ENCODE data around the gene FXYD5. TPM values are rescaled to one million over a fixed set of nuclear protein-coding genes. Genes with fewer than 3 reads are reported as not detected.

The FXYD5 gene
- total RNA-seq, 1 donor from 2014 or later = 88.4 TPM

DNA sequence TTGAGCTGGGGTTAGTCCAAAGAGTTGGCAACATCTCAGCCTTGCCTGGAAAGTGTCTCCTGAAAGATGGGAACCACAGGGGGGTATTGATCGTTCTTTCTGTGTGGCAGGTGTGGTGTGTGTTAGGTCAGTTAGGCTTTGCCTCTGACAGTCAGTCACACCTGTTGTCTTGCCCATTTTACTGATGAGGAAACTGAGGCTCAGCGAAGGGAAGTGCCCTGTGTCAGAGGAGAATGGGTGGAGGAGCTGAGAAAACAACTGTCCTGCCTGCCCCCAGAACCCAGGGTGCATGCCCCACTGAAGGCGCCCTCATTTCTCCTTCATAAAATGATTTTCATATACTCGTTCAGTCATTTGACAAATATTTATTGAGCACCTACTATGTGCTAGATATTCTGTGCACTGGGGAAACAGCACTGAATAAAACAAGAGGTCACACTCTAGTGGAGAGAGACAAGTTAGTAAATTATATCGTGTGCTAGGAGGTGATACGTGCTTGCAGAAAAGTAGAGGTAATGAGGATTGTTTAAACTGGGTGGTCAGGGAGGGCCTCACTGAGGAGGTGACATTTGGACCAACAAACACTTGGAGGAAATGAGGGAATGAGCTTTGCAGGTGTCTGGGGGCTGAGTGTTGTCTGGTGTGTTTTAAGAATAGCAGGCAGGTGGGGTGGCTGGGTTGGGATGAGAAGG lies 1.6 kb downstream of the FXYD5 start:
- DNase-seq (ENCODE audit: low spot score) = no peak

DNA sequence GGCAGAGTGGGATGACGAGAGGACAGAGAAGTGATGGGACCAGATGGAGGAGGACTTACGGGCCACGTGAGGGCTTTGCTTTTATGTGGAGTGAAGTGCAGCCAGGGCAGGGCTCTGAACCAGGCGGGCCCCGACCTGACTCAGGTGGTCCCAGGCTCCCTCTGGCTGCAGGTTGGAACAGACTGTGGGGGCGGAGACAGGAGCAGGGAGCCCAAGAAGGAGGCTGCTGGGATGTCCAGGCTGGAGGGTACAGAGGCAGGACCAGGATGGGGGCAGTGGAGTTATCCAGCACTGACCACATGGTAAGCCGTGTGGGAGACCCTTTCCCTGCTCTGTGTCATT lies 2.1 kb downstream of the FXYD5 start:
- DNase-seq (ENCODE audit: low spot score) = no peak

DNA sequence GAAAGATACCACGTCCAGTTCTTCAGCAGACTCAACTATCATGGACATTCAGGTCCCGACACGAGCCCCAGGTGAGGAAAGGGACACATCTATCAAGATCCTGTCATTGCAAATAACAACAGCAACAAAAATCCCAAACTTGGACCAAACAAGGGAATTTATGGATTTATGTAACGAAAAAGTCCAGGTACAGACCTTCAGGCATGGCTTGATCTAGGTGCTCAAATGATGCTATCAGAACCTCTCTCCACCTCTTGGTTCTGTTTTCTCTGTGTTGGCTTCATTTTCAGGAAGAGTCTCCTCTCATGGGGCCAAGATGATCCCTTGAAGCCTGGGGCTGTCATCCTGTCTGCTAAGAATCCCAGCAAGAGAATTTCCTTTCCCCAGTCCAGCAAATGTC lies 2.9 kb downstream of the FXYD5 start:
- DNase-seq (ENCODE audit: low spot score) = no peak

DNA sequence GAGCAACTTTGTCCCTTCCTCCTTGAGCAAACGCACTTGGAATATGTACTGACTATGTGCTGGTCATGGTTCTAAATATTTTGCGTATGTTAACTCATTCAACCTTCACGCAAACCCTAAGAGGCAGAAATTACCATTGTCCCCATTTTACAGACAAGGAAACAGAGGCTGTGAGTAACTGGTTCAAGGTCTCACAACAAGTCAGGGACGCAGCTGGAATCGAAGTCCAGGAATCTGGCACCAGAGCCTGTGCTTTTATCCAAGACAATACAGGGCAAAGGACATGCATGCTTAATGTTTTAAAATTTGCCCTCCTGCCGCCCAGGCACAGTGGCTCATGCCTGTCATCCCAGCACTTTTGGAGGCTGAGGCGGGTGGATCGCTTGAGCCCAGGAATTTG lies 5.1 kb downstream of the FXYD5 start:
- DNase-seq (ENCODE audit: low spot score) = no peak

DNA sequence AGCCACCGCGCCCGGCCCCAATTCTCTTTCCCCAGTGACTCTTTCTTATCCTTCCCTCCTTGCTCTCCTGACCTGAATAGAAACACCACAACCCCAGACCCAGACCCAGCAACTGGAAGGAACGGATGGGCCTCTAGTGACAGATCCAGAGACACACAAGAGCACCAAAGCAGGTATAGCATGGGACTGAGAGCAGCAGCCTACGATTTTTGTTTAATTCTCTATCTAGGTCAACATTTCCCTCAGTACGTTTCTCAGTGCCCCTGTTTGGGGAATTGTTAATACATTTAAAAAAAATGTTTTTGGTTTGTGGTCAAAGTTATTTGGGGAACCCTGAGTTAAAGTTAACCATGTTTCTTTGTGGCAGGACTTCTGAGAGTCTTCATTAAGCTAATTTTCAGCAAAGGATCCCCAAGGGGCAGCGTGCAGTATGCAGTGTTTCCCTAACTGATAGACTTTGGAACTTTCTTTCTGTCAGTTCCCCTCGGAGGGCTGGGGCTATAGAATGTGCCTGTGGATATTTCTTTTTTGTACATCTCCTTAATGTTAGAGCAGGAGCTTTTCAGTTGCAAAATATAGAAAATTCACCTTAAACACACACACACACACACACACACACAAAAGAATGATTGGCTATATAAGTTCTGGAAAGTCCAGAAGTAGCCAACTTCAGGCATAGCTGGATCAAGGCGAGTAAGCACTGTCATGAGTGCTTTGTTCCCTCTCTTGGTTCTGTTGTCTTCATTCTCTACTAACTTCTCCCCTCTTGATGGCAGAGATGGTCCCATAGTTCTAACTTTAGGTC lies 6.3 kb downstream of the FXYD5 start:
- no peak for DNase-seq (ENCODE audit: low spot score)

DNA sequence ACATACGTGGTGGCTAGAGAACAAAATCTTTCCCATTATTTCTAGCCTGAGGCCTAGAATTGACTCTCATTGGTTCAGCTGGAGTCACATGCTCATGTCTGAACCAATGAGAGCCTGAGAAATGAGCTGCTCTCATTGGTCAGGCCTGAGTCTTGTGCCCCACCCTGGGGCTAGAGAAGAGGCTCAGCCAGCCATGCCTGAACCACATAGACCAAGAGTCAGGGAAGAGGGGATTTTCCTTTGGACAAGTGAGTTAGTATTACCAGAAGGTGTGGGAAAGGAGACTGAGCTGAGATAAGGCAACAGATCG lies 6.9 kb downstream of the FXYD5 start:
- no peak for DNase-seq (ENCODE audit: low spot score)

DNA sequence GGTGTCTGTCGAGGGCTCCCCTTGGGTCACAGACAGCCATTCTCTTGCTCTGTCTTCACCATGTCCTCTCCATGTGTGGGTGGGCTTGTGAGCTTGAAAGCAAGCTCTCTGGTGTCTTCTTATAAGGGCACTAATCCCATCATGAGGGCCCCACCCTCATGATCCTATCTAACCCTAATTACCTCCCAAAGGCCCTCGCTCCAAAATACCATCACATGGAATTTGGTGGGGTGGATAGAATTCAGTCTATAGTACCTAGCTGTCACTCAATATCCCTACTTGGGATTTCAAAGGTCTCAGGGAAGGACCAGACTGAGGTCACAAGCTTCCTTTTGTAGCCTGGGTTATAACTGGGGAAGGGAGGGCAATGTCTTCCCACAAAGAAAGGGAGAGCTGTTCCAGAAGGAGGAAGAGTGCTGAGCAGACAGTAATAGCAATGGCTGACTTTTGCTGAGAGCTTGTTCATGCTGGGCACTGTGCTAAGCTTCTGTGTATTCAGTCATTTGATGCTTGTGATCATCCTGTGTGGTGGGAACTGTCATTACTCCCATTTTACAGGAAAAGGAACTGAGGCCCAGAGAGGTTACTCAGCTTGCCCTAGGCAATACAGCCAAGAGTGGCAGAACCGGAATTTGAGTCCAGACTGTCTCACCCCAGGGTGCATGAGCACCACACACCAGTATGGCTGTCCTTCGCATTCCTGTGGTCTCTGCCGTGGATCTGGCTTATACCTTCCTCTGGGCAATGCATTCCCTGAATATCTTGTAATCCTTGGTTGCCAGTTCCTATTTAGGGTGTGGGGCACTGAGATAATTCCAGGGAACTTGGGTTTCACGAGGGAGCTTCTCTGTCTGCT lies 8.2 kb downstream of the FXYD5 start:
- no peak for DNase-seq (ENCODE audit: low spot score)

DNA sequence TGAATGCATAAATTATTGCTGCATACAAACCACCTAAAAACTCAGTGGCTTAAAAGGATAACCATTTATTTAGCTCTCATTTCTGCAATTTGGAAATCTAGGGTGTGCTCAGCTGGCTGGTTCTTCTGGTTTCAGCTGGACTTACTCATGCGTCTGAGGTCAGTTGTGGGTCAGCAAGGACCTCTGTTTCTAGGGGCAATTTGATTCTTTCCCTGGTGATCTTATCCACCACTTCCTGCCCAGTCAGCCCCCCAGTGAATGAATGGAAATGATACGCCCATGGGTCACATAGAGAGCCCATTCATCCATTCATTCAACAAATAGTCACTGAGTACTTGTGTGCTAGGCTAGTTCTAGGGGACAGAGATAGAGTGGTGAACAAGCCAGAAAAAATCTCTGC lies 9.9 kb downstream of the FXYD5 start:
- no peak for DNase-seq (ENCODE audit: low spot score)

DNA sequence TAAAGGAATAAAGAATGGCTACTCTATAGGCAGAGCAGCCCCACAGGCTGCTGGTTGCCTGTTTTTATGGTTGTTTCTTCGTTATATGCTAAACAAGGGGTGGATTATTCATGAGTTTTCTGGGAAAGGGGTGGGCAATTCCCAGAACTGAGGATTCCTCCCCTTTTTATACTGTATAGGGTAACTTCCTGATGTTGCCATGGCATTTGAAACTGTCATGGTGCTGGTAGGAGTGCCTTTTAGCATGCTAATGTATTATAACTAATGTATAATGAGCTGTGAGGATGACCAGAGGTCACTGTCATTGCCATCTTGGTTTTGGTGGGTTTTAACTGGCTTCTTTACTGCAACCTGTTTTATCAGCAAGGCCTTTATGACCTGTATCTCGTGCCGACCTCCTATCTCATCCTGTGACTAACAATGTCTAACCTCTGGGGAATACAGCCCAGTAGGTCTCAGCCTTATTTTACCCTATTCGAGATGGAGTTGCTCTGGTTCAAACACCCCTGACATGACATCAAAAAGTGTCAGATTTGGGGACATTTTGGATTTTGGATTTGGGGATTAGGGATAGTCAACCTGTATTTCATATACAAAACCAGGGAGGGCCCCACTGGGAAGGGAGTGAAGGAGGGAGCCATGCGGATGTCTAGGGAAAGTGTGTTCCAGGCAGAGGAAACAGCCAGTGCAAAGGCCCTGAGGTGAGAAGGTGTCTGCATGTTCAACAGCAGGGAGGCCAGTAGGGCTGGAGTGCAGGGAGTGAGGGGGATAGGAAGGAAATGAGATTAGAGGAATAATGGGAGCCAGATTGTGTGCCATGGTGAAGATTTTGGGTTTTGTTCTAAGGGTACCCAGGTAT lies 10.9 kb downstream of the FXYD5 start:
- no peak for DNase-seq (ENCODE audit: low spot score)

DNA sequence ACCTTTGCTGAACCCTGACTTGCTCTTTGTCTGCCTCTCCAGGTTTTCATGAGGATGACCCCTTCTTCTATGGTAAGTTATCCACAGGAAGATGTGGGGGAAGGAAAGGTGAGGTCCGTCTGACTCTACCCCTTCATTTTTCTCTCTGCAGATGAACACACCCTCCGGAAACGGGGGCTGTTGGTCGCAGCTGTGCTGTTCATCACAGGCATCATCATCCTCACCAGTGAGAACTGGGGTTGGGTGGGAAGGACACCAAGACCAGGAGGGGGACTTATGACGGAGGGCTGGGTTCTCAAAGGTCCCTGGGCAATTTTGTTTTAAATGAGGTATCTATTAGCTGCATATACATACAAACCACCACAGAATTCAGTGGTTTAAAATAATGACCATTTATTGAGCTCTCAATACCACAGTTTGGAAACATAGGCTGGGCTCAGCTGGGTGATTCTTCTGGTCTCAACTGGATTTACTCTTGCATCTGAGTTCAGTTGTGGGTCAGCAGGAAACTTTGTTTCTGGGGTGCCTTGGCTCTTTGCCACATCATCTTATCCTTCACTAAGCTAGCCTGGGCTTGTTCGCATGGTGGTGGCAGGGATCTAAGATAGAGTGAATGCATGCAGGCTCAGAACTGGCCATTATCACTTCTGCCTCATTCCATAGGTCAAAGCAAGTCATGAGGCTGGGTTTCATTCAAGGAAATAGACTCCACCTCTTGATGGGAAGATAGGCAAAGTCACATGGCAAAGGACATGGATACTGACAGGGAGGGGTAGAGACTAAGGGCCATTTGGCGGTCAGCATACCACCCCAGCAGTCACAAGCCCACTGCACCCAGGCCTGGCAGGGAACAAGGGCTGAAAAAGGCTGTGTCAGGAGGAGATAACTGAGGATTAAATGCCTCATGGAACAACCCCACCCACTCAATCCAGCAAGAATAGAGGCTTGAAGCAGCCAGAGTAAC lies 11.8 kb downstream of the FXYD5 start:
- DNase-seq (ENCODE audit: low spot score) = no peak

DNA sequence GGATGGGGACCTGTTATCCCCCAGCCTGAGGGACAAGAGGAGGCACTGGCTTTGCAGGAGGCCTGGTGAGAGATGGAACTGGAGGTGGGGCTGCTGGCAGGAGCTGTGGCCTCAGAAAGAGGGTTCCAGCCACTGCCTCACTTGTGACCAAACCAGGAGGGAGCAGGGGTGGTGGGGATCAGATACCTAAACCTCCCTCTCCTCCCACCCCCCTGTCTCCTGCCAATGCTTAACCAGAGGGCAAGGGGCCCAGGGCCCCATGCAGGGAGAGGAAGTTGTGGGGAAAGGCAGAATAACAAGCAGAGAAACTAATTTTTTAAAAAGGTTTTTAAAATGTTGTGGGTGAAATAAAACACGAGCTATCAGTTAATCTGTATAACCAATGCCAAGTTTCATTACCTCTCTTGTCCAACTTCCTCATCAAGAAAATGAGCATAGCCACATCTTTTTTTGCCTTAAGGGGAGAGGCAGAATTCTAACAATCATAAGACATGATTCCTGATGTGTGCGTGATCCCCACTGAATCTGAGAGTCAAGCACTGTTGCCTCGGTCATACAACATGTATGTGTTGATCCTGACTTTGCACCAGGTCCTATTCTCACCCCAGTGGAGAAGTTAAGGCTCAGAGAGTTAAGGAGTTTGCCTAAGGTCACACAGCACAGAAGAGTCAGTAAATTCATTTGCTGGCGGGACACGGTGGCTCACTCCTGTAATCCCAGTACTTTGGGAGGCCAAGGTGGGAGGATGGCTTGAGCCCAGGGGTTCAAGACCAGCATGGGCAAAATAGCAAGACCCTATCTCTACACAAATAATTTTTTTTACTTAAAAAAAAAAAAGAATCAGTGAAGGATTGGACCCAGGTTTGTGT lies 12.9 kb downstream of the FXYD5 start:
- no peak for DNase-seq (ENCODE audit: low spot score)

DNA sequence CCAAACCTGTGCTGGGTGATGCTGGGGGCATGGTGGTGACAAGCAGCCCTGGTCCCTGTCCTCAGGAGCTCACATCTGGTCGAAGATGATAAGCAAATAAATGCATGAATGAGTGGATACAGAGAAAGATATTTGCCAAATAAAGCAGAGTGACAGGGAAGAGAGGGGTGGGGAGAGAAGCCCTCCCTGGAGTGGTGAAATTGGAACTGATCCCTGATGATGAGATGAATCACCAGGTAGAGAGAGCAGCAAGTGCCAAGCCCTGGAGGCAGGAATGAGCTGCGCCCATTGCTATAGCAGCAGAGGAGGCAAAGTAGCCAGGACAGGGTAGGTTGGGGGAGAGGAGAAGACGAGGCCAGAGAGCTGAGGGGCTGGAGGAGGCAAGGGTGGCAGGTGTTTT lies 13.7 kb downstream of the FXYD5 start:
- DNase-seq (ENCODE audit: low spot score) = peak; percentile 47

DNA sequence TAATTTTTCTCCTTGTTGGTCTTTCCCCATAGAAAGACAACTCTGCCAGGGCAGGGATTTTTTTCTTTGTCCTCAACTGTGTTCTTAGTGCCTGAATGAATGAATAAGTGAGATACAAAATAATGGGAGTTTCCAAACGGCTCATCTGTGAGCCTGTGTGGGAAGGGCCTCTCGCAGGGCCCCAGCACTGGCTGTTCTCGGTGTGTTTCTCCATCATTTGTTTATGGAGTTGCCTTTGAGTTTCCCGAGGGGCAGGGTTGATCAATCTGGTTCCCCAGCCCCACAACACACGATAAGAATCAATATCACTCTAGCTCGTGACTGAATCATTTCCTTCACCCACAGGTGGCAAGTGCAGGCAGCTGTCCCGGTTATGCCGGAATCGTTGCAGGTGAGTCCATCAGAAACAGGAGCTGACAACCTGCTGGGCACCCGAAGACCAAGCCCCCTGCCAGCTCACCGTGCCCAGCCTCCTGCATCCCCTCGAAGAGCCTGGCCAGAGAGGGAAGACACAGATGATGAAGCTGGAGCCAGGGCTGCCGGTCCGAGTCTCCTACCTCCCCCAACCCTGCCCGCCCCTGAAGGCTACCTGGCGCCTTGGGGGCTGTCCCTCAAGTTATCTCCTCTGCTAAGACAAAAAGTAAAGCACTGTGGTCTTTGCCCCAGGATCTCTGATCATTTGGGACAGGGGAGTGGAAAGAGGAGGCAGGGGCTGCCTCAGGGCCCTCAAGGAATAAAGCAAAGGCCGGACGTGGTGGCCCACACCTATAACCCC lies 14.9 kb downstream of the FXYD5 start:
- DNase-seq (ENCODE audit: low spot score) = no peak

DNA sequence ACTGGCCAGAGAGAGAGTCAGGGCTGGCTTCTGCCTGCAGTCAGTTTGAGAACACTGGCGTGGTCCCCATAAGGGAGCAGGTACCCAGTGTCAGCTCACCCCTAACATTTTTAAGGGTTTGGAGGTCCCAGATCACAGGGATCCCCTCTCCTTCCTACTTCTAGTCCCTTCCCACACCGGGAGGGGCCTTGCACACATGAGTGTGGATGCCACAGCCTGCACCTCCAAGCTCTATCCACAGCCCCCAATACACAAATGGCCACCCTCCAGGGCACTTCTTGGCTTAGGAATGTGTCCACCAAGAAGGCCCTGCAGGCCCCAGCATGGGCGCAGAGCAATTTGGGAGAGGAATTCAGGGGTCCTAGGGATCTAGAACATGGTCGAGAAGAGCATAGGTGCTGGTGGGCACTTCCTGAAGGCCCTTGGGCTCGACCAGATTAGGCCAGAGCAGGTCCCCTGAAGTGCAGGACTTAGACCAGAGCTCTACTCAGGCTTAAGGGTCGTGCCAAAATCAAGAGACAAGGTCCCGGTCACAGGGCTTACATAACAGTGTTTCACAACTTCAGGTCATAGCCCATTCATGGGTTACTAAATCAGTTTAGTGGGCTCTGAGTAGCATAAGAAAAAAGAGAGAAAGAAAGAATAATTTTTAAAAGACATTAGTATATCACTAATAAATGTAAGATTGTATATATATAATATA lies 16.0 kb downstream of the FXYD5 start:
- no peak for DNase-seq (ENCODE audit: low spot score)

DNA sequence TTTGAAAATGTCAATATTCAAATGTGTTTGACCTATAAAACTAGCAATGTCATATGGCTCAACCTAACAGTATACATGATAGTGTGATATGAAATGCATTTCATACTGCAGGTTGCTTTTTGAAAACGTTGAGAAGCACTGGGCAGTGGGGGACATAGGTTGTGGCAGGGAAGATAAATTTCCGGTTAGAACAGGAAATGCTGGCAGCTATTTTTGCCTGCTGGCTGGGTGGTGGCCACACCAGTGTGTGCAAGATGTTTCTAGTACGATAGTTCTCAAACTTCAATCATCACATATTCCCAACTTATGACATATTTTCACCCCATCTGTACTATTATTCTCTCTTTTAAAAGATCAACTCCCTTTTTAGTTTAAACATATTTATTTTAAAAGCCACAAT lies 17.2 kb downstream of the FXYD5 start:
- DNase-seq (ENCODE audit: low spot score) = no peak

DNA sequence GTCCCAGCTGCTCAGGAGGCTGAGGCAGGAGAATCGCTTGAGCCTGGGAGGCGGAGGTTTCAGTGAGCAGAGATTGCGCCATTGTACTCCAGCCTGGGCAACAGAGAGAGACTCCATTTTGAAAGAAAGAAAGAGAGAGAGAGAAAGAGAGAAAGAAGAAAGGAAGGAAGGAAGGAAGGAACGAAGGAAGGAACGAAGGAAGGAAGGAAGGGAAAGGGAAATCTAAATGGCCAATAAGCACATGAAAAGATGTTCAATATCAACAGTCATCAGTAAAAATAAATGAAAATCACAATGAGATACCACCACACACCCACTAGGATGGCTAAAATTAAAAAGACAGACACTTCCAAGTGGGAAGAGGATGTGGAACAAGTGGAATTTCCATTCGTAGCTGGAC lies 19.7 kb downstream of the FXYD5 start:
- DNase-seq (ENCODE audit: low spot score) = no peak

DNA sequence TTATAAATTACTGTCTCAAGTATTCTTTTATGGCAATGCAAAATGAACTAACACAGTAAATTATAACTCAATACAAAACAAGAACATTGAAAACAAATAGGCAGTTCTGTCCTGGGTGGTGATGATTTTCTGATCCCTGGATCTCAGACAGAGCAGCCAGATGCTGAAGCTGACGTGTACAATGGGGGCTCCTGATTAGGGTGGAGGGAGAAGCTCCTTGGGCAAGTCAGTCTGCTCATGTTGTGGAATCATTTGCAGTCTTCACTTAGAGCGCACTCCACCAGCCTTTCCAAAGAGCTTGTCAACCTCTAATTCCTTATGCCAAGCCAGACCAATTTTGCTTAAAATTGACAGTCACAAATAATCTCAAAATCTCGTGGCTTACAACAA lies 21.6 kb downstream of the FXYD5 start:
- DNase-seq (ENCODE audit: low spot score) = no peak

All from mucosa of gallbladder (tissue), 1 donor.